DND-41 (cell line): Measurements from ENCODE around the gene KCNN2.

Experiments
- ATAC-seq: fragments of 200-7000 bp; cut with Tn5 transposase; 3 replicates; pipeline ENCODE4 v1.9.1; 2021; ENCODE audit warnings: low read depth; ENCODE audit not compliant: insufficient read depth
- DNase-seq: peaks from one replicate; pipeline ENCODE4 v3.0.0-alpha.2; 2020
- H2AFZ ChIP-seq: 2 replicates; pipeline ENCODE4 v1.6.0; 2012; ENCODE audit warnings: low read depth, low read length
- H3K27ac ChIP-seq: 2 replicates; pipeline ENCODE4 v1.5.1; 2012; ENCODE audit warnings: low read length, inconsistent platforms
- H3K27me3 ChIP-seq: fragments of 200-600 bp; sonication (generic); 2 replicates; pipeline ENCODE4 v1.6.0; 2012; ENCODE audit warnings: low read length, mild to moderate bottlenecking, inconsistent platforms; ENCODE audit not compliant: insufficient read depth, poor library complexity
- H3K36me3 ChIP-seq: 2 replicates; pipeline ENCODE4 v1.5.1; 2012; ENCODE audit warnings: low read length, inconsistent platforms; ENCODE audit not compliant: insufficient read depth
- H3K4me1 ChIP-seq: 2 replicates; pipeline ENCODE4 v1.5.1; 2012; ENCODE audit warnings: mild to moderate bottlenecking, low read length; ENCODE audit not compliant: insufficient read depth
- H3K4me2 ChIP-seq: 2 replicates; pipeline ENCODE4 v1.6.0; 2012; ENCODE audit warnings: mild to moderate bottlenecking, moderate library complexity, low read length, inconsistent platforms; ENCODE audit not compliant: insufficient read depth
- H3K4me3 ChIP-seq, 2 experiments: fragments of 200-600 bp in 1 of 2; shearing (Covaris generic) in 1 of 2; 2 replicates each; pipeline ENCODE4 v1.5.1; 2012 to 2016; ENCODE audit warnings: inconsistent platforms in 2 of 2, low read length in 2 of 2, mild to moderate bottlenecking in 2 of 2, low read depth in 1 of 2, moderate library complexity in 1 of 2
- H3K79me2 ChIP-seq: 2 replicates; pipeline ENCODE4 v1.6.0; 2012; ENCODE audit warnings: low read length, inconsistent platforms; ENCODE audit not compliant: insufficient read depth
- H3K9ac ChIP-seq: 2 replicates; pipeline ENCODE4 v1.6.0; 2012; ENCODE audit warnings: low read depth, mild to moderate bottlenecking, inconsistent platforms, low read length, moderate library complexity
- H3K9me3 ChIP-seq: 2 replicates; pipeline ENCODE4 v1.5.1; 2012; ENCODE audit warnings: low read length, moderate library complexity, mild to moderate bottlenecking, inconsistent platforms; ENCODE audit not compliant: insufficient read depth, severe bottlenecking
- H4K20me1 ChIP-seq: 2 replicates; pipeline ENCODE4 v1.6.0; 2012; ENCODE audit warnings: low read length; ENCODE audit not compliant: insufficient read depth
- CTCF ChIP-seq: IDR thresholded peaks from 2 replicates; pipeline ENCODE4 v1.5.1; 2012; ENCODE audit warnings: borderline replicate concordance, low read length, moderate library complexity, mild to moderate bottlenecking; ENCODE audit not compliant: poor library complexity, severe bottlenecking; ENCODE audit errors: extremely low read depth
- EZH2 ChIP-seq: IDR thresholded peaks from 3 replicates; pipeline ENCODE4 v1.6.1; 2012; ENCODE audit warnings: borderline replicate concordance, low read depth, mild to moderate bottlenecking, moderate library complexity, low read length, inconsistent platforms; ENCODE audit not compliant: severe bottlenecking

KCNN2 gene

GRCh38 chr5:114411380-114411931, 49.6 kb downstream of the KCNN2 start:
- H3K27ac ChIP-seq, result no peak overlapping the region
- no peak overlapping the region for H3K9ac ChIP-seq
- no peaks in the 10 kb centered on the region for H3K36me3 ChIP-seq
- H3K9me3 ChIP-seq, result no peaks in the 10 kb centered on the region
- H3K27me3 ChIP-seq, result no peaks in the 10 kb centered on the region
- ATAC-seq, result no peak
- H2AFZ ChIP-seq, result no peak overlapping the region
- H3K4me1 ChIP-seq, result no peaks in the 10 kb centered on the region
- no peak overlapping the region for H3K4me3 ChIP-seq
- no peak for DNase-seq
- H3K4me2 ChIP-seq, result no peak overlapping the region
- TF ChIP-seq EZH2 (no peak), CTCF (no peak)
- no peaks in the 10 kb centered on the region for H4K20me1 ChIP-seq
- H3K79me2 ChIP-seq, result no peaks in the 10 kb centered on the region

- DNase-seq (no peak), ATAC-seq (no peak)
Observed at GRCh38 chr5:114412510-114413171, 50.8 kb downstream of the KCNN2 start.

DNA sequence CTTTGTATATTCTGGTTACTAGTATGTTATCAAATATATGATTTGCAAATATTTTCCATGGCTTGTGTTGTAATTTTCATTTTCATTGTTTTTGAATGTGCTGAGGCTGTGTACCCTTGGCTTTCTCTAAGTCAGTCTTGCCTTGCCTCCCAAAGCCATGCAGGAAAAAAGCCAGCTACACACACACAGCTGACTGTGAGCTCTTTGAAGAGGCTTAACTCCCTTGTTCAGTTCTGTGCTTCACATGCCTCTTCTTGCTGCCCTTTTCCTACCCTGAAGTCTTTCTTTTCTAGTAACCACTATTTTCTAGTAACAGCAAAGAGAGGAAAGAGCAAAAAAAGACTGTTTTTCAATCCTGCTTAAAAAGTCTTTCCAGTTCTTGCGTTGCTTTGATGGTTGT, 53.9 kb downstream of the KCNN2 start:
- Histone ChIP-seq H3K36me3 (no peaks in the 10 kb centered on the region), H3K27me3 (no peaks in the 10 kb centered on the region), H3K9me3 (no peaks in the 10 kb centered on the region), H2AFZ (no peak overlapping the region), H3K27ac (no peak overlapping the region), H3K4me1 (no peaks in the 10 kb centered on the region), H3K4me2 (no peak overlapping the region), H3K79me2 (no peaks in the 10 kb centered on the region), H3K9ac (no peak overlapping the region), H3K4me3 (no peak overlapping the region), H4K20me1 (no peaks in the 10 kb centered on the region)
- DNase-seq (no peak), ATAC-seq (no peak)
- TF ChIP-seq CTCF (no peak), EZH2 (no peak)

More at GRCh38 chr5:114412510-114413171, 50.8 kb downstream of the KCNN2 start:
- Histone ChIP-seq H3K79me2 (no peaks in the 10 kb centered on the region), H3K9me3 (no peaks in the 10 kb centered on the region), H3K27ac (no peak overlapping the region), H3K4me2 (no peak overlapping the region), H3K27me3 (no peaks in the 10 kb centered on the region), H3K9ac (no peak overlapping the region), H3K4me3 (no peak overlapping the region), H4K20me1 (no peaks in the 10 kb centered on the region), H3K4me1 (no peaks in the 10 kb centered on the region), H2AFZ (no peak overlapping the region), H3K36me3 (no peaks in the 10 kb centered on the region)
- TF ChIP-seq EZH2 (no peak), CTCF (no peak)
